GM11168 (cell line): ENCODE results near the gene RTN3.

Source experiments
- in situ Hi-C: fragments of 300-500 bp; cut with MboI; formaldehyde crosslinking; loops from one replicate; pipeline ENCODE4 v1.12.0; 2022; ENCODE audit warnings: low sequenced_read_pairs; ENCODE audit not compliant: unreplicated experiment

The RTN3 gene

DNA sequence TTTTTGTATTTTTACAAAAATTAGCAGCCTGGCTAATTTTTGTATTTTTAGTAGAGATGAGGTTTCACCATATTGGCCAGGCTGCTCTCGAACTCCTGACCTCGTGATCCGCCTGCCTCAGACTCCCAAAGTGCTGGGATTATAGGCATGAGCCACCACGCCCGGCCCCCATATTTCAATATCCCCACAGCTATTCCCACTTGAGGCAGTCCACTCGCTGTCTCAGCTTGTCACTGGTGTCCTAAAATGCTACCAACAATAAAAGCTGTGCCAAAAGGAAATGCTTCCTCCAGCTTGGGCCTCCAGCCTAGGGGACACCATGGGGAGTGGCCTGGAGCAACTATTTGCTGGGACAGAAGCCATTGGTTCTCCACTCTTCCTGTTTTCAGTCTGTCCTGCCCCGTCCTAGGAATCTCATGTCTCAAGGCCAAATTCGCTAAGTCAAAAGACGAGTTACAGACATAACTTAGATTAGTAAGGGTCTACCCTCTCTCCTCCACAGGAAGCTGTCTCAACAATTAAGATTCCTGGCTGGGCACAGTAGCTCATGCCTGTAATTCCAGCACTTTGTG lies 124.6 kb downstream of the RTN3 start:
- in situ Hi-C loops: no loop called here
